NK-92 treated with Interleukin-12 subunit alpha and Interleukin-12 subunit beta, amount 100 ng/mL, for 24 hours (cell line): ENCODE data around the gene UFSP2.

ENCODE experiments used
- DNase-seq: peaks from one replicate; lab custom pipeline; 2025; lab: John Stamatoyannopoulos, UW

The UFSP2 gene, protein sequence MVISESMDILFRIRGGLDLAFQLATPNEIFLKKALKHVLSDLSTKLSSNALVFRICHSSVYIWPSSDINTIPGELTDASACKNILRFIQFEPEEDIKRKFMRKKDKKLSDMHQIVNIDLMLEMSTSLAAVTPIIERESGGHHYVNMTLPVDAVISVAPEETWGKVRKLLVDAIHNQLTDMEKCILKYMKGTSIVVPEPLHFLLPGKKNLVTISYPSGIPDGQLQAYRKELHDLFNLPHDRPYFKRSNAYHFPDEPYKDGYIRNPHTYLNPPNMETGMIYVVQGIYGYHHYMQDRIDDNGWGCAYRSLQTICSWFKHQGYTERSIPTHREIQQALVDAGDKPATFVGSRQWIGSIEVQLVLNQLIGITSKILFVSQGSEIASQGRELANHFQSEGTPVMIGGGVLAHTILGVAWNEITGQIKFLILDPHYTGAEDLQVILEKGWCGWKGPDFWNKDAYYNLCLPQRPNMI

DNA sequence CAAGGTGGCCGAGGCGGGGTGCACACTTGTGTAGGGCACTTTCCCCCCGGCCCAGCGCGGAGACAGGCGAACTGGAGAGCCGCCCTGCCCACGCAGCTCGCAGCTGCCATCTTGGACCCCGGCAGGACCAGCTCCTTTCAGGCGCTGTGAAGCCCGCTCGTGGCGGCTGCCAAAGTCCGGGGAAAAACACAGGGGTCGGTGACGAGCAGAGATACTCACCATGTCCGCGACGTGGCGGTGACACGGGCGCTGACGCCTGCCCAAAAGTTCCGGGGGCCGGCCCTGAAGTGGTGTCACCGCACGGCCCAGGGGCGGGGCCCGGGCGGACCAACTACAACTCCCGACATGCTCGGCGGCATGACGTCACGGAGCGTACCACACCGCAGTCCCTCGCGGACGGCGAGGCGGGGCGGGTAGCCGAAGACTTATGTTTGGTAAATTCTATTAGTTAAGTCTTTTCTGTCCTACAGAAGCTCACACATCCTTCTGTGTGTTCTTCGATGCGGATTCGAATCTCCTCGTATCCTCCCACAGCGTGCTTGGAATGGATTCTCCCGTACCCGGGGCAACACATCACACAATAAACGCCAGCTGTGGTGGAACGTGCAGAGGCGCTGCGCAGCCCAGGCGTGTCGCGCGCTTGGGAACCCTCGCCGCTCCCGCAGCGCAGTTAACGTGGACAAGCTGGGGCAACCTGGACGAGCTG is at the start of gene UFSP2:
Gene UFSP2, minus strand, starts transcription at position 318 of the 706 bp plus-strand sequence. Its CDS starts 96 bp downstream, at position 222.
- peak; percentile 78 for DNase-seq

DNA sequence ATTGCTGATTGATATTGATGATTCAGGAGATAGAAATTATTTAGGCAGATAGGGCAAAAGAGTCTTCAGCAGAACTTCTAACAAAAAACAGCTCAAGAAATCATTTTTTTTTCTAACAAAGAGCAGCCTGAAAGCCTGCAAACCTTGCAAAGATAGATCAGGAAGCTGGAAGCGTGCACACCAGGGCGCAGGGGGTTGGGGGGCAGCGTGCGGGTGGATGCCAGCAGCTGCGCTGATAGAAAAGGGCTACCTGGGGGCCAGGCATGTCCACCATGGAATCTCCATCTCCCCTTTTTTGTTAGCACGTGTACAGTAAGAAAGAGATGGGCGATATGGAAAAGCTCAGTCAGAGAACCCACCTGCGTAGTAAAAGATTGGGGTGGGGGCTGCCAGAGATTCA is 47.5 kb upstream of the UFSP2 start:
- no peak for DNase-seq

DNA sequence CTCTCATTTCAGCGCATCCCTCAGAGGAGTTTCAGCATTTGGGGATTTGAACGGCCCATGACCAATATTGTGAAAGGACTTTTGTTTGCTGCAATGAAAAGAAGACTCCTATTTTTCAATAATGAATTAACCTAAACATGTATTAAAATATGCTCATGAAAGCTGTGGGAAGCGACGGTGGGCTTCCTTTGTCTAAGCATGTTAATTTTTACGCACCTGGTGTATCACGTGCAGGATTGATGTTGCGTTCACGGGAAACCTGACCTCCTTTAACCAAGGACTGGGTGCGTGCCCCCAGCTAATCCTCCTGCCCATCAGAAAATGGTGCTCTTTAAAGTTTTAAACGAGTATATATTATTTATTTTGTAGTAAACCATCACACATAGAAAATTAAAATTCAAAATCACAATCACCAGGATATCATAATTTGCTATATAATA is 46.4 kb upstream of the UFSP2 start:
- no peak for DNase-seq

DNA sequence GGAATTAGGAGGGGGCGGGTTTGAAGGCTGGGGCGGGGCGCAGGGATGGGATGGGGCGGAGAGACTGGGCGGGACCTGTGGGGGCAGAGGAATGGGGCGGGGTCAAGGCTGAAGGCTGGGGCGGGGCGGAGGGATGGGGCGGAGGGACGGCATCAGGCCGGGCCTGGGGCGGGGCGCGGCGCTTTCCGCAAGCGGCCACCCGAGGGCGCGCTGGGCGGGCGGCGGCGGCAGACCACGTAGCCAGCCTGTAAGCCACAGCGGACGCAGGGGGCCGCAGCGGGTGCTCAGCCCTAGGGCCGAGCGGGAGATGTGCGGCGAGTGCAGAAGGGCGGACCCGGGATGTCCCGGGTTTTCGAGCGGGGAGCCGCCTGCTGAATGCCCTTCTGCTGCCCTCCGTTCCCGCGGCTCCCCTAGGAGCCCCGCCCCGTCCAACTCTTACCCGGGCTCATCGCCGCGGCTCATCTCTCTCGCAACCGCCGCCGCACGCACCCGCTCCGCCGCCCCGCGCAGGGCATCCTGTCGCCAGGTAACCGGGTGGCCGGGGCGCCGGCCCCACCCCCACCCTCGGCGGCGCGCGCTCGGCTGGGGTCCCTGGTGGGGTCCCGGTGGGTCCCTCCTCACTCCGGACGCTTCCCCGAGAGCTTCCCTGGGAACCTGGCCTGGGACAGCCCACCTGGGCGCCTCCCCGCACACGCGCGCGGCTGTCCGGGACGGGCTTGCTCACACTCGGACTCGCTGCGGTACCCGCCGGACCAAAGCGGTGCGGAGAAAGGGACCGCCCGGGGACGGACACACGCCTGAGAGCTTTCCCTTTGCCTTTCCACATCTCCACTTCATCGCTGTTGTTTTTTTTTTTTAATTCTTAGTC is 45.7 kb upstream of the UFSP2 start, which contains the start of gene CCDC110:
Gene CCDC110, minus strand, starts transcription at position 499 of the 868 bp plus-strand sequence. Its CDS starts 50 bp downstream, at position 449.
- DNase-seq, result no peak

DNA sequence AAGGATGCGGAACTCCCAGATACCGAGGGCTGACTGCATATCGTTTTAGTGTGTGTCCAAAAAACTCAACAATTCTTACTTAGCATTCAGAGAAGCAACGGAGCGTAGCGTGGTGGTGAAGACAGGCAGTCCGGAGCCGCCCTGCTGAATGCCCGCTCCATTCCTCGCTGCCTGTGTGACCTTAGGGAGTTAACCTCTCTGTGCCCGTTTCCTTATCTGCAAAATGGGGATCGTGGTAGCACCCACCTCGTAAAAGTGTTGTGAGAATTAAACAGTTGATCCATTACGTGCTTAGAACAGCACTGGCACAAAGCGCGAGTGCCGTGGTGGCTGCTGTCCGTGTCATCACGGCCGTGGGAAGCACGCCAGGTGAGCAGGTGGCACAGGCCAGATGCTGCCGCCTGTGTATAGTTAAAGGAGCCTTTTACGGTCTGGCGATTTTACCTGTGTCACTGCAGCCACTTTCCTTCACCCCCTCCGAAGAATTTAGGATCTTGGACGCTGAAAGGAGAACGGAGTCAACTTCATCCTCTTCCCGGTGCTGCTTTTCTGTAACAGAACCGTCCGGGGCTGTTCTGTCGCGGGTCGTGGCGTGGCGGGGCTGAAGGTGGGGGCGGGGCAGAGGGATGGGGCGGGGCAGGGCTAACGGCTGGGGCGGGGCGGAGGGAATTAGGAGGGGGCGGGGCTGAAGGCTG is 44.9 kb upstream of the UFSP2 start:
- no peak for DNase-seq

DNA sequence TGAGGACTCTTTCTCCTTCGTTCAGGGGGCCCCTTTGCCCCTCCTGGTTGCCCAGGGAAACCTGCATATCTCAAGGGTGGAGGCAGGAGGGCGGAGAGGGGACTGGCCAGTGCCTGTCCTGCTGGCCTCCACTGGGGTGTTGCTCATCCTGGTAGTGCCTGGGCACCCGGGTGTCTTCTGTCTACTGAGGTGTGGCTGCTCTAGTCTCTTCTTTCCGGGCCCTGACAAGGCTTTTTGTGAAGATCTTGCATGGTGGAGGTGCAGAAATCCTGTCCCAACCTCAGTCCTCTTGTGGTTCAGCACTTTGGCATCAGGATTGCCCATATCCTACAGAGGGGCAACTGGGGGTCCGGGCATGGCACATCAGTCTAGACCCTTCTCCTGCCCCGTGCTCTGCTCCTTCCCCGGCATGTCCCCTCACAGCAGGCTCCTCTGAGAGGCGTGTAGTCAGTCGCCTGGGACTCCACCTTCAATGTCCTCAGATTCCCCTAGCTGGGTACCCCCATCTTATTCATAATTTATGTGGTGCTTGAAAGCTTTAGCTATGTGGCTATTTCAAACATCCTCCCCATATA is 43.9 kb upstream of the UFSP2 start:
- DNase-seq, result no peak

DNA sequence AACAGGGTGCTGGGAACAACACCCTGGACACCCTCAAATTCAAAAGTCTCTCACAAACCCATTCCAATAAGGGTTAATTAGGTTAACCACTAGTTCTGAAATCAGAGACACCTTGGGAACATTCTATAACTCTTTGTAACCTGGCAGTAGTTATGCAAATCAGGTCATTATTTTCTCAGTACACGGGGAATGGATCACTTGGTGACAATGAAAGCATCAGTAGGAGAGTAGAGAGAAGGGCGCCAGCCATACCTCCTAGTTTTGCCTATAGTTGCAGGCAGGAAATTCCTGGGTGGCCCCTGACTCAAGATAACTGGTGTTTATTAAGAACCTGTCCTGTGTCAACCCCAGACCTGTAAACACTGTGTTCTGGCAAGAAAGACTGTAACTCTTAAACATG is 43.2 kb upstream of the UFSP2 start:
- DNase-seq, result no peak

DNA sequence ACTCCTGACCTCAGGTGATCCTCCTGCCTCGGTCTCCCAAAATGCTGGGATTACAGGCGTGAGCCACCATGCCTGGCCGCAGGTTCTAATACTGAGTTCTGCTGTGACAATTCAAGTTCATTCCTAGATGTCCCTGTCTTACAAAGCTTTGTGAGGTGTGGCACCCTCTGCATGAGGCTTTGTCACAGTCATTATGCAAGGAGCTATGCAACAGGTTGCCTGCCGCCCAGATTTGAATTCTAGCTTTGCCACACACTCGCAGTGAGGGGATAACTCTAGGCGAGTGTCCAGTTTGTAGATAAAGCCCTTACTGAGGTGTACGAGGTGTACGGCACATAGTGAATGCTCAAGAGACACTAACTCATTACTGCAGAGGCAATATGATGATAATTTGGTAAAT is 42.2 kb upstream of the UFSP2 start:
- no peak for DNase-seq

DNA sequence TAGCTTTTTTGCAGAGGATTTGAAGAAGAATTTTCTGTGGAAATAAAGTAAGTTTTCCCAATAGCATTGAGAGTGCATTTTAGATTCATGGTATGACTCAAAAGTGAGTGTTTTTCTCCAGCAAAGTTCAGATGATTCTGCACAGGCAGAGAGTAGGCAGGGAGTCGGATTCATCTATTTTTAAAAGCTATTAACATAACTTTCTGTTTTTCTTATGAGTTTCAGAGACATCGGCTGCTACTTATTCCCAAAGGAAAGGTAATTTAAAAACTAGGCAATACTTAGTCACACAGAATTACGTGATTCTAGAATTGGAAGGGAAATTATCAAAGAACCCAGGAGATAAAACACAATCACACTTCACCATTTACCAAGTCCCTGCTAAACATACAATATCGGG is 41.3 kb upstream of the UFSP2 start:
- DNase-seq, result no peak

DNA sequence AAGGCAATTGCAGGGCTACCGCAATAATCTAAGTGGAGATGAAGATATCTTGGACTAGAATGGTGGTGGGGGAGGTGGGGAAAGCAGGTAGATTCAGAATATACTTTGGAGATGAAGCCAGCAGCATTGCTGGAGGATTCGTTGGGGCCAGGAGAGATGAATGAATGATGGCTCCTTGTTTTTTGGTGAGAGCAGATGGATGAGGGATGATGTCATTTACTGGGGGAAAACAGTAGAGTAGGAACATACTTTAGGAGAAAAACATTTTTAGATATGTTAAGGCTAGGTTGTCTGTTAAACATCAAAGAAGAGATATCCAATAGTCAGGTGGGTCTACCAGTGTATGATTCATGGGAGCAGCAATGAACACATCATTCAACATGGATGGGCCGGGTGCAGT is 39.9 kb upstream of the UFSP2 start:
- no peak for DNase-seq

DNA sequence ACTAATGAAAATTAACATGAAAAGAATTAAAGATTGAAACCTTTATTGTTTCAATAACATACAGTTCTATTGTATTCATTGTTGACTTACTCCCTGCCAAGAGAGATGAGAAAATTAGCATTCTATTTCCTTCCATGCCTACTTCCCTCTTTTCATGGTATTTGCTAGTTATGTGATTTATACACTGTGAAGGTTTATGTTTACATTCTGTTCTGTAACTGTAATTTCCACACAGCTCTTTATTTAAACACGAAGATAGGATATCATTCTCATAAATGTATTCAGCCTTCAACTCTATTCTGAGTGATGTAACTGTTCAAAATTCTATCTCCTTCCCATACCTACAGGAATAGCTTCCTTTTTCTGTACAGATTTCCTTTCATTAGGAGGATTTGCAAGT is 39.1 kb upstream of the UFSP2 start:
- no peak for DNase-seq

DNA sequence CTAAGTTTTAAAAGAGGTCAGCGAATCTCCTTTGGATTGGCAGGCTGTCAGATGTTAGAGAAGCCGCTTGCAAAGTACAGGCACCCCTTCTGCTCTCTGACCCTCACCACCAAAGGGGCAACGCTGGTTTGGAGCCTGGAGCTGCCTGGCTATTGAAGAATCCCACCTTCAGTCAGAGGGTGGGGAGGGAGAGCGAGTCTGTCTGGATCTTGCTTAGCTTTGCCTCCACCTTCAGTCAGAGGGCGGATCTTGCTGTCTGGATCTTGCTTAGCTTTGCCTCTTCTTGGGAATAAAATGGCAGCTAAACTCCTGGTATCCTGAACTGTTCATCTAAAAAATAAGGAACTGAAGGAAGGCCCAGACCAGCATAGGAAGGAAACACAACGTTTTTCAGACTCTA is 38.4 kb upstream of the UFSP2 start:
- DNase-seq, result no peak

DNA sequence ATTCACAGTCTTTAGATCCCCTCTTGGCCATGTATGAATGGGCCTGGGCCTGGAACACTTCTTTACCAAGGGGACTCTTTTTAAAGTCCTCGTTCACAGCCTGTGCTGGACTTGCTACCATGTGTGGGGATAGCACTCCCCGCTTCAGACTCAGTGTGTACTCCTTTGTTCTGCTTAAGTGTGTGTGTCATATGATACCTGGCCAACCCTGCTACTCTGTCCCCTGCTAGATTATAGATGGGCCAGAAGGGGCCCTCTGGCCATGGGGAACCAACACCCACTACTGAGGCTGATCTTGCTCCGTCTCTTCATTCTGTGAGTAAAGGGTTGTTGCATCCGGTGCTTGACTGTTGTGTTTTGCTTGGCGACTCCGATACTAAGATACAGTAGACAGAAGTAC is 37.8 kb upstream of the UFSP2 start:
- no peak for DNase-seq

DNA sequence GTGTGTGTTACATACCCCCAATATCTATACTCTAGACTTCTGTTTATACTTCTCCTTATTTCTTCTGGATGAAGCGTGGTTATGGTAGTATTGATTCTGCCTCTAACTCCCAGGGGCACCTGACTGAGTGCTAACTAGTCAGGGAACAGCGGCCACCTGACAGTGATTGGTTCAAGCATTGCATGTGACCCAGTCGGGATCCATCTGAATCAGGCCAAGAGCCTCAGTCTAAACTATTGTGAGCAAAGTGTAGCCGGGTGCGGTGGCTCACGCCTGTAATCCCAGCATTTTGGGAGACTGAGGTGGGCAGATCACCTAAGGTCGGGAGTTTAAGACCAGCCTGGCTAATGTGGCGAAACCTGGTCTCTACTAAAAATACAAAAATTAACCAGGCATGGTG is 35.8 kb upstream of the UFSP2 start:
- DNase-seq, result no peak

DNA sequence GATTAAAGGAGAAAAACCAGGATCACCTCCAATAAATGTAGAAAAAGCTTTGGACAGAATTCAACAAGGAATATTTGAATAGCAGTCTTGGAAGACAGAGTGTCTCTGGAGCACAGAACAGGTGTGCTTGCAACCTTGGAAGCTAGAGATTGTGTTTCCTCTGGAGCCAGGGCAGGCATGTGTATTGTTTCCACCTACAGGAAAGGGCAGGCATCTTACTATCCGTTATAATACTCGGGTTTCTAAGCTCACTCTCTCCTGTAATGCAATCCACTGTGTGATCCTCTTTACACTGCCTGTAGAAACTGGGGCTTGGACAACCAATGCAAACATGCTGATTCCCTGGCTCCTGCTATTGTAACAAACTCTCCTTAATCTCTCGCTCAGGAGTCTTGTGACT is 31.4 kb upstream of the UFSP2 start:
- DNase-seq, result no peak

DNA sequence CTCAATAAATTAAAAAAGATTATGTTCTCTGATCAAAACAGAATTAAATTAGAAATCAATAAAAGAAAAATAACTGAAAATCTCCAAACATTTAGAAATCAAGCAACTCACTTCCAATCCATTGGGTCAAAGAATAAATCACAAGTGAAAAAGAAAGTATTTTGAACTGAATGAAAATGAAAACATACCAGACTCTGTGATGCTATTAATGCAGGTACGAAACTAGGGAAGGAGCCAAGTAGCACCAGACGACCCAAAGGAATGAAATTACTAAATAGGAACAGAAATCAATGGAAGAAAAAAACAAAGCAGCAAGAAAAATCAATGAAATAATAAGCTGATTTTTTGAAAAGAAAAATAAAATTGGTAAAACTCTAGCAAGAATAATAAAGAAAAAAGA is 30.4 kb upstream of the UFSP2 start:
- no peak for DNase-seq

DNA sequence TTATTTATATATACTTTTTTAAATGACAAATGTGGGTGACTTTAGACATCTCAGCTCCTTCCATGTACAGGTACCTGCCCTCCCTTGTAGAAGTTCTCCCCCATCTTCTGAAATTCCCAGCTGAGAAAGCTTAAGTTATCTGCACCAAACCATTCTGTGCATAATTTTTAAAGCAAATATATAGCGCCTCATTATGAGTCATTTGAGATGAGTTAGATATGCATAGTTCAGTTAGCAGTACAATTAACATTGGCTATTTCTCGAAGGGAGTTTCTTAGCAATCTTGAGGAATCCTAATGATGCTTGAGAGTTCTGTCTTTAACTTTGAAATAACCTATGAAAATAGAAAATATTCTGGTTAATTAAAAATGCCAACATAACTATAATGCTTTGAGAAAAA is 19.4 kb upstream of the UFSP2 start:
- DNase-seq, result no peak

DNA sequence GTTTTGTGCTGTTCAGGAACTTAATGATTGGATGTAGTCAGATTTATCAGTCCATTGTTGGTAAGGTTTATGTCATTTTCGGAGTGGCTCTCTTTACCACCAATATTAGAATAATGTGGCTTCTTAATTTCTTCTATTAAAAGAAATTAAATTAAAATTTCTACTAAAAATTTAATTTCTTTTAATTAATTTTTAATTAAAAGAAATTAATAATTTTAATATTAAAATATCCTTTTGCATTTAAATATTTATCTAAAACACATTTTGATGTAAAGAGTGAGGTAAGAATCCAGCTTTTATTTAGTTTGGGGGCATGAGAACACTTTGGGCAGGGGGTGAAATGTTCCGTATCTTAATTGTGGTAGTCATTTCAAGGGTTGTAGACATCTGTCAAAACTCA is 15.7 kb upstream of the UFSP2 start:
- no peak for DNase-seq

DNA sequence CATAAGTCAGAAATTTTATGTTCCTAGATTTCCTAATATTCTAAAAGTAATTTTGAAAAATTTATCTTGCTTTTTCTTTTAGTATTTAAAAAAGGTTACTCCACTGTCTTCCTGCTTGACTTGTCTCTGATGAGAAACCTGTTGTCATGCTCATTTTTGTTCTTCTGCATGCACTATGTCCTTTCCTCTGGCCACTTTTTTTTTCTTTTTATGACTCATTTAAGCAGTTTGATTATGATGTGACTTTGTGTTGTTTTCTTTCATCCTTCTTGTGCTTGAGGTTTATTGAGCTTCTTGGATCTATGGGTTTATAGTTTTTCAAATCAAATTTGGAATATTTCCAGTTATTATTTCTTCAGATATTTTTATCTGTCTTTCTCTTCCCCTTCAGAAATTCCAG is 12.0 kb upstream of the UFSP2 start:
- DNase-seq, result no peak

DNA sequence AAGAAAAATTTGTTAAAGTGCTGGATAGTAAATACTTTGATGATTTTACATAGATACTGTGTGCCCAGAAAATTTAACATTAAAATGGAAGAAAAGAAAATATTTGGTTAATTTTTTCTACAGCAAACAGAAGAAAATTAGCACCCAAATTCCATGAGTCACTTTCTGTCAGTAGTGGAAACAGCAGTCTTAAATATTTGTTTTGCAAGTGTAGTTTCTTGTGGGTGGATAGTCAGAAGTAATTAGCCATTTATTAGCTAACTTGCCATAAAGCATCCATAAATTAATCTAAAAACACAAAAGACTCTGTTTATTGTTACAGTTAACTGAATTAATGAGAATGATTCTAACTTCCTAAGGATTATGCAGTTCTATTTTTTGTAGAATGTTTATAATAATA is 9.7 kb upstream of the UFSP2 start:
- no peak for DNase-seq

DNA sequence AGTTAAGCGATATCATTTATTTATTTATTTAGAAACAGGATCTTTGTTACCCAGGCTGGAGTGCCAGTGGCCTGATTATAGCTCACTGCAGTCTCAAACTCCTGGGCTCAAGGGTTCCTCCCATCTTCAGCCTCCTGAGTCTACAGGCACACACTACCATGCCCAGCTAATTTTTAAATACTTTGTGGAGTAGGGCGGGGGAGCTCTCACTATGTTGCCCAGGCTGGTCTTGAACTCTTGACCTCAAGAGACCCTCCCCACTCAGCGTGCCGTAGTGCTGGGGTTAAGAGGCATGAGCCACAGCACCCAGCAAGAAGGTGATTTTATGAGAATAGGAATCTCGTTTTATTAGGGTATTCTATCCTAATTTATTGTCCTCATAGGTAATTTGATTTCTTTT is 3.9 kb upstream of the UFSP2 start:
- no peak for DNase-seq
